H1 (cell line): ENCODE measurements around the gene ARHGEF25. TPM values are rescaled to one million over a fixed set of nuclear protein-coding genes. Genes with fewer than 3 reads are reported as not detected.

ENCODE experiments used
- CTCF ChIA-PET: fragments of 300-600 bp; sonication (Branson Sonifier 250); formaldehyde crosslinking; loops from one replicate; lab custom pipeline; 2021; ENCODE audit not compliant: partially characterized antibody; lab: Charles Lee
- POLR2A ChIA-PET: fragments of 300-600 bp; sonication (Branson Sonifier 250); formaldehyde crosslinking; loops from one replicate; lab custom pipeline; 2021; ENCODE audit warnings: inconsistent platforms; ENCODE audit not compliant: partially characterized antibody; lab: Charles Lee
- DNase-seq, 2 experiments: peaks; one replicate each; pipeline versions ENCODE4 v3.0.0 to v3.0.0-alpha.2; 2010 to 2022; ENCODE audit warnings: low spot score in 2 of 2, low read depth in 1 of 2, mixed read lengths in 1 of 2
- FAIRE-seq: peaks from 2 replicates; lab custom pipeline; 2011; peaks lifted over from hg19 to GRCh38; lab: Jason Lieb, UNC
- H2AFZ ChIP-seq: 2 replicates; pipeline ENCODE4 v1.8.1; 2012; ENCODE audit warnings: low read length, inconsistent platforms
- H2AK5ac ChIP-seq: 2 replicates; pipeline ENCODE4 v1.6.1; 2013; ENCODE audit warnings: low read depth, low read length
- H2BK120ac ChIP-seq: replicated peaks from 2 replicates; pipeline ENCODE3; 2013; ENCODE audit warnings: low read depth, low read length, inconsistent platforms
- H2BK12ac ChIP-seq: 2 replicates; pipeline ENCODE4 v1.6.1; 2013; ENCODE audit warnings: low read depth, low read length
- H2BK15ac ChIP-seq: 2 replicates; pipeline ENCODE4 v1.6.1; 2013; ENCODE audit warnings: low read length
- H2BK20ac ChIP-seq: 2 replicates; pipeline ENCODE4 v1.6.1; 2013; ENCODE audit warnings: low read length
- H2BK5ac ChIP-seq: 2 replicates; pipeline ENCODE4 v1.6.1; 2013; ENCODE audit warnings: low read depth, low read length
- H3K14ac ChIP-seq: 2 replicates; pipeline ENCODE4 v1.6.1; 2013; ENCODE audit warnings: inconsistent platforms; ENCODE audit not compliant: insufficient read length
- H3K18ac ChIP-seq: 2 replicates; pipeline ENCODE4 v1.6.1; 2013; ENCODE audit warnings: low read length; ENCODE audit errors: extremely low read depth
- H3K23ac ChIP-seq: 2 replicates; pipeline ENCODE4 v1.6.1; 2013; ENCODE audit warnings: inconsistent platforms; ENCODE audit not compliant: insufficient read length
- H3K23me2 ChIP-seq: 2 replicates; pipeline ENCODE4 v1.6.1; 2013; ENCODE audit warnings: low read depth, low read length
- H3K27ac ChIP-seq: 2 replicates; pipeline ENCODE4 v1.6.1; 2011; ENCODE audit warnings: low read depth, low read length, inconsistent platforms
- H3K27me3 ChIP-seq, 4 experiments: replicated peaks in 1 of 4; 1 replicate in 1 of 4; 2 replicates in 3 of 4; pipeline versions ENCODE4 v1.6.1 to v1.8.1; 2011 to 2013; ENCODE audit warnings: low read length in 3 of 4, mild to moderate bottlenecking in 3 of 4, inconsistent platforms in 2 of 4, mixed read lengths in 2 of 4, moderate library complexity in 1 of 4; ENCODE audit not compliant: control insufficient read depth in 3 of 4, insufficient read depth in 3 of 4; ENCODE audit errors: extremely low read depth in 1 of 4
- H3K36me3 ChIP-seq, 4 experiments: 2 replicates each; pipeline versions ENCODE4 v1.6.1 to v1.8.1; 2011 to 2013; ENCODE audit warnings: mild to moderate bottlenecking in 4 of 4, low read length in 3 of 4, moderate library complexity in 2 of 4, control low read depth in 1 of 4, inconsistent platforms in 1 of 4; ENCODE audit not compliant: insufficient read depth in 4 of 4, control insufficient read depth in 2 of 4
- H3K4ac ChIP-seq: replicated peaks from 2 replicates; pipeline ENCODE3; 2013; ENCODE audit warnings: low read length, low read depth, mixed read lengths, inconsistent platforms; ENCODE audit not compliant: insufficient read length
- H3K4me1 ChIP-seq, 4 experiments: replicated peaks in 1 of 4; 1 replicate in 1 of 4; 2 replicates in 3 of 4; pipeline versions ENCODE4 v1.6.1 to v1.8.1; 2011 to 2013; ENCODE audit warnings: low read length in 3 of 4, inconsistent platforms in 2 of 4, mixed read lengths in 1 of 4; ENCODE audit not compliant: insufficient read depth in 4 of 4, control insufficient read depth in 3 of 4
- H3K4me2 ChIP-seq, 2 experiments: 2 replicates each; pipeline versions ENCODE4 v1.6.1 to v1.8.1; 2011 to 2013; ENCODE audit warnings: low read depth in 2 of 2, low read length in 2 of 2, control low read depth in 1 of 2, inconsistent platforms in 1 of 2, mild to moderate bottlenecking in 1 of 2; ENCODE audit not compliant: insufficient read depth in 1 of 2
- H3K4me3 ChIP-seq, 4 experiments: fragments of 200-600, 300-600 bp in 1 of 4; sonication (generic), shearing (Covaris generic), sonication (Bioruptor Twin) in 1 of 4; 2 replicates each; pipeline versions ENCODE4 v1.5.1 to v1.8.1; 2011 to 2016; ENCODE audit warnings: low read length in 4 of 4, low read depth in 3 of 4, control low read depth in 2 of 4, inconsistent platforms in 2 of 4, mild to moderate bottlenecking in 2 of 4, mixed read lengths in 1 of 4, moderate library complexity in 1 of 4; ENCODE audit not compliant: insufficient read depth in 2 of 4; ENCODE audit errors: extremely low read depth in 1 of 4
- H3K56ac ChIP-seq: replicated peaks from 2 replicates; pipeline ENCODE3; 2013; ENCODE audit warnings: low read depth, mild to moderate bottlenecking, mixed read lengths, low read length, inconsistent platforms; ENCODE audit not compliant: insufficient read length
- H3K79me1 ChIP-seq: 2 replicates; pipeline ENCODE4 v1.6.1; 2013; ENCODE audit warnings: low read depth, low read length, control low read depth
- H3K79me2 ChIP-seq, 2 experiments: 2 replicates each; pipeline versions ENCODE4 v1.6.1 to v1.8.1; 2012 to 2013; ENCODE audit warnings: low read length in 2 of 2, mild to moderate bottlenecking in 2 of 2, inconsistent platforms in 1 of 2; ENCODE audit not compliant: insufficient read depth in 2 of 2, control insufficient read depth in 1 of 2
- H3K9ac ChIP-seq, 4 experiments: replicated peaks in 1 of 4; 1 replicate in 1 of 4; 2 replicates in 3 of 4; pipeline versions ENCODE4 v1.6.1 to v1.8.1; 2011 to 2013; ENCODE audit warnings: low read depth in 3 of 4, low read length in 3 of 4, control low read depth in 2 of 4, mild to moderate bottlenecking in 2 of 4, moderate library complexity in 2 of 4, inconsistent platforms in 1 of 4; ENCODE audit errors: extremely low read depth in 1 of 4
- H3K9me3 ChIP-seq, 2 experiments: 2 replicates each; pipeline versions ENCODE4 v1.6.1 to v1.8.1; 2012 to 2013; ENCODE audit warnings: mild to moderate bottlenecking in 2 of 2, moderate library complexity in 2 of 2, control low read depth in 1 of 2, inconsistent platforms in 1 of 2, low read depth in 1 of 2, low read length in 1 of 2, mixed read lengths in 1 of 2; ENCODE audit not compliant: insufficient read depth in 2 of 2
- H4K20me1 ChIP-seq, 2 experiments: replicated peaks in 1 of 2; 2 replicates each; pipeline versions ENCODE3 to v1.8.1; 2011 to 2013; ENCODE audit warnings: inconsistent platforms in 2 of 2, low read length in 2 of 2, mild to moderate bottlenecking in 1 of 2; ENCODE audit not compliant: insufficient read depth in 2 of 2, control insufficient read depth in 1 of 2
- H4K5ac ChIP-seq: 2 replicates; pipeline ENCODE4 v1.6.1; 2013; ENCODE audit warnings: low read length, low read depth, mixed read lengths, inconsistent platforms; ENCODE audit not compliant: insufficient read length
- H4K8ac ChIP-seq: 2 replicates; pipeline ENCODE4 v1.8.0; 2013; ENCODE audit warnings: mild to moderate bottlenecking, moderate library complexity, low read length, inconsistent platforms; ENCODE audit not compliant: insufficient read depth; ENCODE audit errors: extremely low read depth
- H4K91ac ChIP-seq: replicated peaks from 2 replicates; pipeline ENCODE3; 2013; ENCODE audit warnings: low read length, mixed read lengths, inconsistent platforms; ENCODE audit not compliant: insufficient read length
- CTCF ChIP-seq, 3 experiments: IDR thresholded peaks; 1 replicate in 2 of 3; 2 replicates in 1 of 3; pipeline versions ENCODE4 v1.5.1 to v1.6.1; 2011; ENCODE audit warnings: low read length in 3 of 3, mild to moderate bottlenecking in 3 of 3, inconsistent platforms in 2 of 3, low read depth in 1 of 3, moderate library complexity in 1 of 3; ENCODE audit not compliant: insufficient read depth in 1 of 3; ENCODE audit errors: control extremely low read depth in 1 of 3
- GABPA ChIP-seq: IDR thresholded peaks from 2 replicates; pipeline ENCODE4 v1.6.1; 2011; ENCODE audit warnings: mild to moderate bottlenecking, low read length, moderate library complexity, borderline replicate concordance; ENCODE audit not compliant: insufficient read depth
- RFX5 ChIP-seq: IDR thresholded peaks from 2 replicates; pipeline ENCODE4 v1.6.1; 2011; ENCODE audit warnings: low read depth, low read length, improper control_type of control experiment, borderline replicate concordance
- RNF2 ChIP-seq: fragments of 200-900, 300-1000 bp; sonication (generic); IDR thresholded peaks from 2 replicates; pipeline ENCODE4 v1.7.1; 2016; ENCODE audit warnings: borderline replicate concordance, low read depth, mild to moderate bottlenecking, antibody characterized with exemption, low read length; ENCODE audit not compliant: poor library complexity, severe bottlenecking; ENCODE audit errors: missing control alignments
- SIN3A ChIP-seq, 2 experiments: IDR thresholded peaks in 1 of 2; conservative IDR thresholded peaks in 1 of 2; 2 replicates each; pipeline ENCODE4 v1.6.1; 2011 to 2012; ENCODE audit warnings: low read length in 2 of 2, improper control_type of control experiment in 1 of 2, low read depth in 1 of 2, mild to moderate bottlenecking in 1 of 2
- SP4 ChIP-seq: IDR thresholded peaks from 2 replicates; pipeline ENCODE4 v1.6.1; 2012; ENCODE audit warnings: low read length, inconsistent platforms
- TAF7 ChIP-seq: optimal IDR thresholded peaks from 2 replicates; pipeline ENCODE3; 2011; ENCODE audit warnings: low read depth, mild to moderate bottlenecking, inconsistent platforms, low read length, moderate library complexity, borderline replicate concordance
- ZNF274 ChIP-seq: IDR thresholded peaks from 2 replicates; pipeline ENCODE4 v1.7.0; 2012; ENCODE audit warnings: low read length, borderline replicate concordance; ENCODE audit errors: extremely low read depth
- WGBS, 2 experiments: shearing (Covaris generic) in 1 of 2; methylation state at CpG; one replicate each; pipeline versions ENCODE4 v1.1.6 to v1.1.7; 2013 to 2015; ENCODE audit warnings: low lambda C conversion rate in 2 of 2, mixed read lengths in 2 of 2, inconsistent platforms in 1 of 2, low coverage in 1 of 2, missing lambda C conversion rate in 1 of 2; ENCODE audit not compliant: insufficient replicate concordance in 2 of 2, insufficient coverage in 1 of 2, insufficient read length in 1 of 2; ENCODE audit errors: extremely low coverage in 1 of 2, missing lambda C conversion rate in 1 of 2; 5-methylcytosine and 5-hydroxymethylcytosine counted together
- polyA plus RNA-seq, 7 experiments: library from polyadenylated mRNA; depleted of rRNA in 3 of 7; stranded (reverse) in 5 of 7; unstranded in 2 of 7; fragments of >200 nt in 5 of 7; fragments of 200-250 nt in 2 of 7; gene quantifications; 1 replicate in 5 of 7; 2 replicates in 1 of 7; 4 replicates in 1 of 7; pipeline versions ENCODE4 v1.2.1 to v1.2.3, GENCODE V29; 2011 to 2013; ENCODE audit warnings: missing spikeins in 2 of 7, mixed read lengths in 2 of 7
- total RNA-seq: library from RNA; stranded (reverse); fragmentation: NEBNext Ultra II Directional; extraction: Animal tissue kit (Norgen Biotek cat#: 25700); gene quantifications from 2 replicates; pipeline ENCODE4 v1.2.1, GENCODE V29; 2021

The ARHGEF25 gene
- total and polyA plus RNA-seq, 2 of the 8 experiments (the other 6 are each of a cell fraction or from before 2014, with no cell fraction given) = 5.9 to 8.8 TPM

- Histone ChIP-seq H3K9ac (no peak overlapping the region), H2AFZ (no peak overlapping the region), H2BK5ac (no peak overlapping the region), H2BK12ac (no peak overlapping the region), H3K79me1 (0 out of 2 replicates have a peak, but pooled peaks cover 2% of the 10 kb centered on the region), H4K8ac (no peak overlapping the region), H2BK120ac (no peak overlapping the region), H3K18ac (no peak overlapping the region), H3K27ac (no peak overlapping the region), H3K9me3 (no peaks in the 10 kb centered on the region), H3K4me1 (peaks cover 0 to 26% (median 21%) of the 10 kb centered on the region in 4 experiments; a peak in 6 of 7 replicates), H4K5ac (no peak overlapping the region), H3K36me3 (no peaks in the 10 kb centered on the region; a peak in 1 of 8 replicates), H4K20me1 (peaks cover 0 to 26% of the 10 kb centered on the region in 2 experiments), H3K14ac (no peak overlapping the region), H4K91ac (no peak overlapping the region), H3K23ac (no peak overlapping the region), H3K4me2 (no peak overlapping the region), H3K23me2 (peaks cover 4% of the 10 kb centered on the region; the same call in 1 of the 2 replicates), H3K27me3 (peaks cover 93 to 100% (median 99%) of the 10 kb centered on the region in 4 experiments), H3K56ac (no peak overlapping the region), H3K4me3 (no peak overlapping the region), H3K4ac (no peak overlapping the region), H2AK5ac (no peak overlapping the region), H2BK15ac (no peak overlapping the region), H2BK20ac (no peak overlapping the region), H3K79me2 (no peaks in the 10 kb centered on the region)
- ChIA-PET CTCF (interaction anchor here (0.6 to 10.7 kb wide), 11 partner anchors 9 to 164 kb away, joined by 3 to 201 read pairs (median 5); partner anchors contain the start of genes ARHGEF25, DTX3 and PIP4K2C), POLR2A (interaction anchor here (0.7 to 2.1 kb wide), 8 partner anchors 16 to 102 kb away, joined by 3 to 6 read pairs (median 3); partner anchors contain the start of genes DTX3 and PIP4K2C)
- FAIRE-seq (no peak), DNase-seq (no peak)
- 80% methylated on average over 12 of the region's 12 CpGs; no CpG with 5 or more reads in 1 of the 2 experiments for WGBS, 2 experiments
- TF ChIP-seq SP4 (no peak), SIN3A (conservative IDR thresholded peaks at IDR 0.05 in 1 of 2, IDR thresholded peaks at IDR 0.05 in 1 of 2; ENCODE audit: low read depth in 1 of 2, low read length in 2 of 2) (no peak), RNF2 (no peak), CTCF (IDR thresholded peaks at IDR 0.05; ENCODE audit: control extremely low read depth in 1 of 3, insufficient read depth in 1 of 3, low read depth in 1 of 3, low read length in 3 of 3) (no peak), RFX5 (no peak), TAF7 (no peak), GABPA (no peak), ZNF274 (no peak)
Measured at GRCh38 chr12:57625261-57626032, 14.2 kb downstream of the ARHGEF25 start.
